Measurements from ENCODE around the gene SPATA6.

SPATA6 gene

DNA sequence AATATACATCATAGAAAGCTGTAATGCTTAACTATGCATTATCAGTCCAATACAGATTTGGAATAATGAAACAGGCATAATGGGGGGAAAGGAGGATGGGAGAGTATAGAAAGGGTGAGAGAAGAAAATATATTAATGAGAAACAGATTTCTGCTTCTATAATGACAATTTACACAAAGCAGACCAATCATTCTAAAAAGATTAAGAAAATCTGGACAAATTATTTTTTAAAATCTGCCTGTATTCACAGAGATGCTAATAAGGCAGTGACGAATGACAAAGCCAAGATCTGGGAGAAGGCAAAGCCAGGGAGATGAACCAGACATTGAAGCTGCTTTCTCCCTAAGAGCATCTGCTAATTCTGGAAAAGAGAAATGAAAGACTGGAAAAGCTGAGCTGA is 50.0 kb downstream of the SPATA6 start:
- DNase-seq (ENCODE audit: low read depth): no peak
- TF ChIP-seq, protein P1, sequence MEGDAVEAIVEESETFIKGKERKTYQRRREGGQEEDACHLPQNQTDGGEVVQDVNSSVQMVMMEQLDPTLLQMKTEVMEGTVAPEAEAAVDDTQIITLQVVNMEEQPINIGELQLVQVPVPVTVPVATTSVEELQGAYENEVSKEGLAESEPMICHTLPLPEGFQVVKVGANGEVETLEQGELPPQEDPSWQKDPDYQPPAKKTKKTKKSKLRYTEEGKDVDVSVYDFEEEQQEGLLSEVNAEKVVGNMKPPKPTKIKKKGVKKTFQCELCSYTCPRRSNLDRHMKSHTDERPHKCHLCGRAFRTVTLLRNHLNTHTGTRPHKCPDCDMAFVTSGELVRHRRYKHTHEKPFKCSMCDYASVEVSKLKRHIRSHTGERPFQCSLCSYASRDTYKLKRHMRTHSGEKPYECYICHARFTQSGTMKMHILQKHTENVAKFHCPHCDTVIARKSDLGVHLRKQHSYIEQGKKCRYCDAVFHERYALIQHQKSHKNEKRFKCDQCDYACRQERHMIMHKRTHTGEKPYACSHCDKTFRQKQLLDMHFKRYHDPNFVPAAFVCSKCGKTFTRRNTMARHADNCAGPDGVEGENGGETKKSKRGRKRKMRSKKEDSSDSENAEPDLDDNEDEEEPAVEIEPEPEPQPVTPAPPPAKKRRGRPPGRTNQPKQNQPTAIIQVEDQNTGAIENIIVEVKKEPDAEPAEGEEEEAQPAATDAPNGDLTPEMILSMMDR (IDR thresholded peaks at IDR 0.05; ENCODE audit: low read length, missing control alignments): no peak
- H3K4me3 ChIP-seq (replicated peaks; ENCODE audit: low read depth, low read length): no peak overlapping the region

DNA sequence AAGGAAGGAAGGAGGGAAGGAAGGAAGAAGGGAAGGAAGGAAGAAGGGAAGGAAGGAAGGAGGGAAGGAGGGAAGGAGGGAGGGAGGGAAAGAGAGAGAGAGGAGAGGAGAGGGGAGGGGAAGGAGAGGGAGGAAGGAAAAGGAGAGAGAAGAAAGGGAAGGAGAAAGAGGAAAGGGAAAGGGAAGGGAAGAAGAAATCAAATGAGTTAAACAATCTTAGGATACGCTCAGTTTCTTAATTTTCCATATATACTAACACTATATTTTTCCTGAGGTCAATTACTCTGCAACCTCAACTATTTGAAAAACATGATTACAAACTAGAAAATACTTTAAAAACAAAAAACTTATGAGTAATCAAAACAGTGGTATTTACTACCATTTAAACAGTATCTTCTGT is 53.3 kb downstream of the SPATA6 start:
- TF ChIP-seq, protein P1 (IDR thresholded peaks at IDR 0.05; ENCODE audit: low read length, missing control alignments): no peak
- H3K4me3 ChIP-seq (replicated peaks; ENCODE audit: low read depth, low read length): no peak overlapping the region
- DNase-seq (ENCODE audit: low read depth): no peak

DNA sequence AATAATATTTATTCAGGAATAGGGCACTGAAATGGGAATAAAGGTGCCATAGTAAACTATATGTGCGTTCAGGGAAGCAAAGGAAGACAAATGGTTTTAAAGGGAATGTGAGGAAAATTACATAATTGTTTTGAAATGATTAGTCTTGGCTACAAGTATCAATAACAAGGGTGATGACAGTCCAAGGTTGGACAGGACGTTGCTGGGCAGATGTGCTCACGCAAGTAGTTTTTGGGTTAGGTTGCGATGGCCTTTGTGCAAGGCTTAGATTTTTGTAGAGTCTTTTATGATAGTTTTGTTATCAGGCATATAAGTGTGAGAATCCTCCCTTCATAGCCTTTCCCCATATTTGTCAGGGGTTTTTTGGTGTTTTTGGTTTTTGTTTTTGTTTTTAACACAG is 57.0 kb downstream of the SPATA6 start:
- no peak overlapping the region for H3K4me3 ChIP-seq (replicated peaks; ENCODE audit: low read depth, low read length)
- no peak for DNase-seq (ENCODE audit: low read depth)
- TF ChIP-seq, protein P1 (IDR thresholded peaks at IDR 0.05; ENCODE audit: low read length, missing control alignments): no peak

DNA sequence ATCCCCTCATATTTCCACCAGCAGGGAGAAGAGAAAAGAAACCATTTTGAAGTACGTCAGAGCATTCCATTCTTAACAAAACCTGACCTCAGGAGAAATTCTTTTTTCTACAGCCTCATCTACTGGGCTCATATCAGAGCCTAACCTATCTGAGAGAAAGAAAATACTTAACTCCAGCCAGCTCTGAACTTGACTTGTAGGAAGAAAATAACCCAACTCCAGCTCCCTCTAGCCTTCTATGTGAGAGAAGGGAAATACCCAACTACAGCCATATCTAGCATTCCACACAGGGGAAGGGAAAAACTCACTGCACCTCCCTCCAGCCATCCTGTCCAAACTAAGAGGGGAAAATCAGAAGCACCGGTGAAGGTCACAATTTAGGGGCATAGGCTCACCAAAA is 57.7 kb downstream of the SPATA6 start:
- H3K4me3 ChIP-seq (replicated peaks; ENCODE audit: low read depth, low read length): no peak overlapping the region
- TF ChIP-seq, protein P1 (IDR thresholded peaks at IDR 0.05; ENCODE audit: low read length, missing control alignments): no peak
- peak; percentile 39 for DNase-seq (ENCODE audit: low read depth)

DNA sequence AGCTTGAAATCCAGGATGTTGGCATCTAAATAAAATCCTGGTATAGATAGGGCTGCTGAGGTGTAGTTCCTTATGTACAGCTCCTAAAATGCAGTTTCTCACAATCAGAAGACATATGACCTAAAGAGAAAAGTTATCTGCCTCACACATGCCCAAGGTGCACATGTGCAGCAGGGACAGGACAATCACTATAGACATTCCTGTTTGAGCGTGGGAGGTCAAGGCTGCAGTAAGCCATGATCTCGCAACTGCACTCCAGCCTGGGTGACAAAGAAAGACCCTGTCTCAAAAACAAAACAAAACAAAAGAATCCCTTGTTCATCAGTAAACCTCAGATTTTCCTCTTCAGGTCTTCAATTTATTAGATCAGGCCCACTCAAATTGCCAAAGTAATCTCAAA is 66.1 kb downstream of the SPATA6 start:
- no peak overlapping the region for H3K4me3 ChIP-seq (replicated peaks; ENCODE audit: low read depth, low read length)
- no peak for DNase-seq (ENCODE audit: low read depth)
- TF ChIP-seq, protein P1 (IDR thresholded peaks at IDR 0.05; ENCODE audit: low read length, missing control alignments): no peak

DNA sequence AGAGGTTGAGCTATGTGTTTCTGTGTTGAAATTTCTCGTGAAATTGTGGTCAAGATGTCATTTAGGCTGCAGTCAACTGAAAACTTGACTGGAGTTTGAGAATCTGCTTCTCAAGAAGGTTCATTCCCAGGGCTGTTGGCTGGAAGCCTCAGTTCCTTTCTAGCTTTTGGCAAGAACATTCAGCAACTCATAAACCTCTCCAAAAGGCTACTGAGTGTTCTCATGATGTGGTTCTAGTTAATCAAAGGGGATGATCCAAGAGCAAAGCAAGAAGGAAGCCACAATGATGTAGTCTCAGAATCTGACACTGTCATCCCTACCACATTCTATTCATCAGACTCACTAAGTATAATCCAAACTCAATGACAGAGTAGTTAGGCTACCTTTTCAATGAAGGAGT is 66.6 kb downstream of the SPATA6 start:
- TF ChIP-seq, protein P1 (IDR thresholded peaks at IDR 0.05; ENCODE audit: low read length, missing control alignments): no peak
- H3K4me3 ChIP-seq (replicated peaks; ENCODE audit: low read depth, low read length): no peak overlapping the region
- no peak for DNase-seq (ENCODE audit: low read depth)

DNA sequence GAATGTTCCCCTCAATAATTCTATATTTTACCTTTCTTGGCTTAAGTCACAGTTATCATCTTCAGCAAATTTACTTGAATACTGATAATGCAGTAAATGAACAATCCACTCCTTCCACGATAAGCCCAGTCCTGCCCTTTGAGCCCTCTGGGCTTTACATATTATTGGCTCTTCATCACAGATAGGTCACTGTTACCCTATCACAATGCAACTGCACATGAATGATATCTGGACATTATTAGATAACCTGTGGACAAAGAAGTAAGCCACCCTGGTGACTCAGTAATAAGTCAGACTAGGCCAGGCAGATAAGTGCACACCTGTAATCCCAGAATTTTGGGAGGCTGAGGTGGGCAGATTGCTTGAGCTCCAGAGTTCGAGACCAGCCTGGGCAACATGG is 69.4 kb downstream of the SPATA6 start:
- no peak overlapping the region for H3K4me3 ChIP-seq (replicated peaks; ENCODE audit: low read depth, low read length)
- TF ChIP-seq, protein P1 (IDR thresholded peaks at IDR 0.05; ENCODE audit: low read length, missing control alignments): no peak
- DNase-seq (ENCODE audit: low read depth): no peak
